ENCODE results near the gene ACMSD.
"Not testable (repeated sequence)": the region's sequence is repeated elsewhere in the genome, so short reads cannot be mapped to it uniquely, and the experiment has no call there.

Gene ACMSD

DNA sequence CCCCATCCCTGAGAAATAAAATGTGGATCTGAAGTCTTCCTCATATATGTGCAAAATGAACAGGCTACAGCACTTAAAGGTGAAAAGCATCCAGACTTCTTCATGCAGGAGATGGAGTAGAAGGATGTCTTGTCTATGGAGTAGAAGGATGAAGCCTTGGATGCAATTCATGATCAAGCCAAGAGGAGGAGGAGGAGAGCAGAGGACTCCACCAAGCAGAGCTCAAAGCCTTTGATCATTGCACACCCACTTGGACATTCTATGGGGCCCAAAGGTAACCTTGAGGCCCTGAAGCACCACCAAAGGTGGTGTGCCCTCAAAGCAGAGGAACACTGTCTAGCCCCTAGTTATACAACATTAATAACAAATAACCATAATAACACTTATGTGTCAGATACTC, 17.3 kb downstream of the ACMSD start:
- no peak for DNase-seq

DNA sequence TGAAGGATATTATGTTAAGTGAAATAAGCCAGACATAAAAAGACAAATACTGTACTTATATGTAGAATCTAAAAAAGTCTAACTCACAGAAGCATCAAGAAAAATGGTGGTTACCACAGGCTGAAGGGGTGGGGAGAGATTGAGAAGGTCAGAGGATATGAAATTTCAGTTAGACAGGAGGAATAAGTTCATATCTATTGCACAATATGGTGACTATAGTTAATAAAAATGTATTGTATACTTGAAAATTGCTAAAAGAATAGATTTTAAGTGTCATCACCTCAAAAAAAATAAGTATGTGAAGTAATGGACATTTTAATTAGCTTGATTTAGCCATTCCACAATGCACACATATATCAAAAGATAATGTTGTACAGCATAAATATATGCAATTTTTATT, 19.8 kb downstream of the ACMSD start:
- DNase-seq, result no peak

DNA sequence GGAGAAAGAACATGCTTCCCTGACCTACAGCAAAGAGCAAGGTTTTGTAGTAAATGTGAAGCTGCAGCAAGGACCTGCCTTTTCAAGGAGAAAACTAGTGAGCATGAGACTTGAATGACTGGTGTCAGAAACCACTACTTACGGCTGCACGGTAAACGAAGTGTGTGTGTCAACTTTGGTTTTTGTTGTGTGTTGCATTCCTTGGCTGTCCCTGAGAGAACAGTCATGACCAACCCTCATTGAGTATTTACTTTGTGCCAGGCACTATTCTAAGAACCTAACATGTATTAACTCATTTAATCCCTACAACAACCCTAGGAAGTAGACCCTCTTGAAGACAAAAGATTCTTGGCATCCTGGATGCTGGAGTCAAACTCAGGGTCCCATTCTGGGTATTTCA, 22.8 kb downstream of the ACMSD start:
- DNase-seq, result no peak

DNA sequence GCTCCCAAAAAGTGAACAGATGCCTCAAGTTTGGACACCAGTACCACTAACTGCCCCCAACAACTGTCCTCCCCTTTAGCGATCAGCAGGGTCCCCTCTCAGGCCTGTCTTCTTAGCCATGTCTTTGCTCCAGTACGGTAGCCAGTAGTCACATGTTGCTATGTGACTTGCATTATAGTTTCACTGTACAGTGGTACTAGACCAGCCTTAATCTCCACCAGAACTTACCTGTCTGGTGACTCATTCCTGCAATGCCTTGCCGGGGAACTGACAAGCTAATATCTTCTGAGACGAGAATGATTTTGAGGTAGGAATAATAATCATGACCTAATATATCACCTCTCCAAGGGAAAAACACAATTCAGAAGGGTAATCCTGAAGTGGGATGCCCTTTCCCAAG, 23.7 kb downstream of the ACMSD start:
- DNase-seq, result no peak

DNA sequence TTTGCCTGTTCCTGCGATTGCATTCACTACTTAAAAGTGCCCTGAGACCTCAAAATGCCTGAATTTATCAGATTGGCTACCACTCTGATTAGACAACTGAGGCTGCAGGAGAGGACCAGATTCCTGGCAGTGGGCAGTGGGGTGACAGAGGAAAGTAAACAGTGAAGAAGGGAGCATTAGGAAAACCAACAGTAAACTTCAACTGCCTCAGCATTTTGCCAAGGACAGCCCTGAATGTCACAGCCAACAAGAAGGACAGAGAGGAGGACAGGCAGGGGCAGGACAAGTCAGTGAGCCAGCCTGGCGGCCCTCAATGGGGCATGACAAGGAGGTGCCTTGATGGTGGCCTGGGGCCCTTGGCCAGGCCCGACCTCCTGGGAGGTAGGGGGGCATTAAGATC, 24.3 kb downstream of the ACMSD start:
- no peak for DNase-seq

DNA sequence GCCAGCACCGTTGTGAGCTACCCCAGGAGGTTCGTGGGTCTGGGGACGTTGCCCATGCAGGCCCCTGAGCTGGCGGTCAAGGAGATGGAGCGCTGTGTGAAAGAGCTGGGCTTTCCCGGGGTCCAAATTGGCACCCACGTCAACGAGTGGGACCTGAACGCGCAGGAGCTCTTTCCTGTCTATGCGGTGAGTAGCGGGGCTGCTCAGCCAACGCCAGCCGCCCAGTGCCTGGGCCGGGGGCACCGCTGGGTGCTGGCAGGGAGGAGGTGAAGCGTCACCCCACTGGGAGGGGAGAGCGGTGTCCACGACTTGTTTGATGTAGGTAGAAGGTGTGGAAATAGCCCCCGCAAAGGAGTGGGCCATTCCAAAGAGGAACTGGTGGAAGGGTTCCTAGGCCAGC, 25.0 kb downstream of the ACMSD start:
- no peak for DNase-seq

DNA sequence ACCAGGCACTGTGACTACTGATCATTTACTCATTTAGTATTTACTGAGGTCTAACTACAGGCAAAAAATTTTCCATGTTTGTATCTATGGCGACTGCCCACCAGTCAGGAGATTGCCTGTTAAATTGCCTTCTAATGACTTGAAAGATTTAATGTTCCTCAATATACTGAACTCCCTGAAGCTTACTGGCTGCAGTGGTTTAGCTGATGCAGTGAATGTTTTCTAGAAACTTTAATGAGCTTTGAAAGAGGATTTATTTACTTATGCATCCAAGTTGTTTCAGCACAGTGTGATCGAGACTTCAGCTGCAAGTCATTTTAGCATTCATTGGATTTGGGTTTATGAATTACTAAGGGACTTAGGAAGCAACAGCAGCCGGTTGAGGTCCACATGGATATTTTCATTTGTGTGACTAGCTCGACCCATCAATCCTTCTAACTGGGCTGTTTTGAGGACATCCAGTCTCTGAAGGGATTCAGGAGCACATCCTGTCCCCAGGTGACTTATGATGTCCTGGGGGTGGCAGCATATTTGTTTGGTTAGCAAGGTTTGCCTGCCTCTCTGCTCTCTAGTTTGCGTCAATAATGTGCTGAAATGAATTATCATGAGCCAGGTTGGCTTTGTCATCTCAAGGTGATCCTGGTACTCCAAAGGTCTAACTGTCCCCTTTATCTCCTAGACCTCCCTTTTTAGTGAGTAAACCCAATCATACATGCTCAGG, 26.8 kb downstream of the ACMSD start:
- no peak for DNase-seq

DNA sequence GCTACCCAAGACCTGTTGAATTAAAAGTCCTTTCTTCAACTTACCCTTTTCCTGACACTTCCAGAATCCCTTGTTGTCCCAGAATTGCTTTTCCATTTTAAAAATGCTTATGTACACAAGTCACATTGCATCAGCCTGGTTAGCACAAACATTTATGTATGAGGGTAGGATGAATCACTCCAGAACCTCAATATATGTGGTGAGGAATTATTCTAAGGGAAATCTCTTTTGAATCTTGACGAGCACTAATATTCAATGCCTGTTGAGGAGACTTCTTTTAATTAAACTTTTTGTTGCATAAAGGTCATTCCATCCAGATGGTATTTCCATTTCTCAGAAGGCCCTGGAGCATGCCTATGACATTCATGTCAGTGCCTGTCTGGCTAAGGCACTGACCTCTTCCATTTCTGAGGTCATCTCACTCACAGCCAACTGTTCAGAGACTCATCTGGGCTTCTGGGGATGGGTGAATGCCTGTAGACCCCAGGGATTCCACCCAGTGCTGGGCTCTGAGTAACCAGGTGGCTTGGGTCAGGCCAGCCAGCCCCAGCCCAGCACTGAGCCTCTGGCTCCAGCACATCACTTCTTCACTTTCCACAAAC, 28.2 kb downstream of the ACMSD start:
- no peak for DNase-seq

DNA sequence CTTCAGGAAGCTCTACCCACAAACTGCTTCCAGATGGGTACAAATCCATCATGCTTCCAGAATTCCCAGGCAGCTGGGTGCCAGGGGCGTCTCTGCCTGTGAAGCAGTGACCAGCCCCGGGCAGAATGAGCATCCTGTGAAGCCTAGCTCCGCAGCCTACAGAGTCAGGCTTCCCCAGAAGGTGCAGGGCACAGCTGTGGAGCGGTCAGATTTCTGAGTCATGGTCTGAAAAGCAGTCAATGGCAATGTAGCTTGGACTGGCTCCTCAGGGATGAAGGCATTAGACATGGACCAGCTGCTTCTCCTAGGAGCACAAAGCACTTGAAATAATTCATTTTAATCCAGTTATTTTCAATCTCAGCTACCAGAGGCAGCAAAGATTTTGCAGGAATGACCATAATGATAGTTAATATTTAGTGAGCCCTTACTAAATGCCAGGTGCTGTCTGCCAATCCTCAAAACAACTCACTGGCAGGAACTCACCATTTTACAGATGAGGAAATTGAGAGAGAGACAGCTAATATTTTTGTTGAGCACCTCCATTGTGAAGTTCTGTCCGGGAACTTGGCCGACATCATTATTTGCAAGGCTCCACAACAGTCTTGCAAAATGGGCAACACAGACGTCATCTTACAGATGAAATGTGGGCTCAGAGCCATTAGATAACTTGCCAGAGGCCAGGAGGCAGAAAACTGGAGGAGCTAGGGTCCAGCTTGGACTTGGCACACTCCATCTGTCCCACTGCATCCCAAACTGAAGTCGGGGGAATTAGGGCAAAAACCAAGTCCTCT, 31.7 kb downstream of the ACMSD start:
- DNase-seq, result no peak

DNA sequence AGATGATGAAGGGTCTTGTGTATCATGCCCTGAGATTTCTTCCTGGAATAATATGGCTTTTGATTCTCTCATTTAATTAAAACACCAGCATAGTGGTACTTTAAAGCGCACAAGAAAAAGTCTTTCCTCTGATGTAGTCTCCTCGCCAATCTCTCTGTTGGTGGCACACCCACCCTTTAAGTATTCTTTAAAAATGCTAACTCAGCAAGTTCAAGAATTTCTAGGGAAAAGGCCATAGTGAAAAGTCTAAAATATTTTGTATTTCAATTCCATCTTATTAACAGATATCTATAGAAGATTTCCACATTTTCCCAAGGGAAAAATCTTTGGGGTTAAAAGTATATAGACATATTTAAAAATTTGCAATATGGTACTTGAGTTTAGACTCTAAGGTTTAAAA, 34.7 kb downstream of the ACMSD start:
- DNase-seq, result no peak

DNA sequence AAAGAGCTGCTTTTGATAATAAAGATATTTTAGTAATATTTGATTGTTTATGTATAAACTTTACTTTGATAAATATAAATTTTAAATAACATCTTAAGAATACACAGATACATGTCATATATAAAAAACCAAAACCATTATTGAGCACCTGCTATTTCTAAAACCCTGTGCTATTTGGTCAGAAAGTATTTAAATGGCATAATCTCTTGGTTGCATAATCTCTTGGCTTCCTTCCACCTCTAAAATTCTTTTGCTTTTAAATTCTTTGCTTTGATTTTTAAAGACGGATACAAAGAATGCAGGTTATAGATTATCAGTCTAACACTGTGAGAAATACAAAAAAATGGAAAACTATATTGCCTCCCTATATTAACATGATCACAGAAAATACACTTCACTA, 36.9 kb downstream of the ACMSD start:
- no peak for DNase-seq

DNA sequence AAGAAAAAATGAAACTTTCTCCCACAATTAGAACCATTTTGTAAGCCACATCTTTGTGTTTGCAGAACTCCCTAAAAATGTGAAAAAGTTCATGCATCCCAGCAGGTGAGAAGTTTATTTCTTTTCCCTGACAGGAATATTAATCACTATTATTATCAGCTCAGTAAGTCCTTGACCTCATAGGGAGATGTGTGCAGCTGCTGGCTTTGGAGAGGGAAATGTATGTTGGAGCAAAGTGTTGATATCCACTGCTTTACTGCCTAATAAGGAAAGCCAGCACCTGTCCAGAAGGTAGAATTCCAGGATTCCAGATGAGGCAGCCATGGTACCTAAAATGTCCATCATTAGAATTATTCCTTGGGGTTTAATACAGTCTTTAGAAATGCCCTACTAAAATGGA, 44.4 kb downstream of the ACMSD start:
- no peak for DNase-seq

DNA sequence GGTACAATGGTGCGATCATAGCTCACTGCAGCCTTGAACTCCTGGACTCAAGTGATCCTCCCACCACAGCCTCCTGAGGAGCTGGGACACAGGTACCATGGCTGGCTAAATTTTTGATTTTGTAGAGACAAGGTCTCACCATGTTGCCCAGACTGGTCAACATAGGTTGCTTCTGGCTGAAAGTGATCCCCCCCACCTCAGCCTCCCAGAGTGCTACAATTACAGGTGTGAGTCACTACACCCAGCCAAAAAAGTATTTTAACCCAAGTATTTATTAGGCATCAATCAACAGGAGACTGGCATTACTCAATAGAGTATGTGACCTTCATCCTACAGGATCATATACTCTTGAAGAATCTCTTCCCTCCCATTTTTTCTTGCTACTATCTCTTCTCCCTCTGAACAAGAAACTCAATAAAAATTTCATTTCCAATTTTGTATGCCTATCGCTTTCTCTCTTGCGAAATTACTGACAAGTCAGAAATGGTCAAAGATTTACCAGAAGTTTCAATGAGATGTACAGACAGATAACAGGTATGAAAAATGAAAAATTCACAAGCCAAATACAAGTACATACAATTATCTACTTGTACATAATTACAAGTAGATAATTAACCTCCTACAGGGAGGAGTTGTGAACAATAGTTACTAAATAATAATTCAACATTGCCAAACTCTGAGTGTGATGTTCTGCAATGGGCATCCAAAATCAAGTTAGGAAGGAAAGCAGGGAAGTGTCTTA, 45.3 kb downstream of the ACMSD start:
- no peak for DNase-seq

DNA sequence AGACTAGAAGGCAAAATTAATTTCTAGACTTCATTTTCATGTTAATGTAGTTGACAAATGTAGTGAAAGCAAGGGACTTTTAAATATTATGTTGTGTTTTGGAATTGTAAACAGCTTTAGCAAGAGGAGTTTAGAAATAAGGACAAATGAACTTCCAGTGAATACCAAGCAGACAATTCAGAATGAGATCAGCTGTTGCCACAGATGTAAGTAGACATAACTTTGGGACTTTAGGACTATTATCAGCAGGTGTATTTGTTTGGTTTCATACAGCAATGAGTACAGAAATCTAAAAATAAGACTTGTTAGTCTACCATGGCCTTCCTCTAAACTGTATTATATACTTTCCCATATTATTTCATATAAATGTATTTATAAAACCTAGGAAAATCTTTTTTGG, 46.0 kb downstream of the ACMSD start:
- DNase-seq, result no peak

DNA sequence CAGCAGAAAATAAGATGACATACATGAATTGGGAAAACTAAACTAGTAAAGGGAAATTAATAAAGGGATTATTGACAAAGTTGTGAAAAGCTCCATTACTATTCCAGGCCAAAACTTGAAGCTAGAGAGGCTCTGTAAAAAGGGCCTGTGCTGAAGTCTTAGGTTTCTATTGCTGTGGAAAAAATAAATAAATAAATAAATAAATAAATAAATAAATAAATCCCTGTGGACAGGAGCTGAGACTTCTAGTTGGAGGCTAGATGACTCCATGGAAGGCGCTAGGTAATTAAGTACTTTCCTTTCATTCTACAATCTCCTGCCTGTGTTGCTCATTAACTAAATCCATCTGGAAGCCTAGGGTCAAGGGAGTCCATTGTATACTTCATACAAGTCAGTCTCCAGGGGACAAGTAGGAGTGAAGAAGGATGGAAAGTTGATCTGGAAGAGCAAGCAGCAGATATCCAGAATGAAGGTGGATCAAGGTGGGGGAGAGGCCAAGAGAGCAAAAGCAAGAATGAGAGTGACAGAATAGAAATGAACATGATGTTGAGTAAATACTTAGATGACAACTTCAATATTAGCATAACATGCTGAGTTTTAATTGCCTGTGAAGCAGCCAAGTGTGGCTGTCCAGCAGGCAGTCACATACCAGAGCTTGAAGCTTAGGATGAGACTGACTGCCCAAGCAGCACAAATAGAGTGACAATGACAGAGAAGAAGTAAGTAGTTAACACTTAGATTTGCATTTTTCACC, 54.0 kb downstream of the ACMSD start:
- no peak for DNase-seq

DNA sequence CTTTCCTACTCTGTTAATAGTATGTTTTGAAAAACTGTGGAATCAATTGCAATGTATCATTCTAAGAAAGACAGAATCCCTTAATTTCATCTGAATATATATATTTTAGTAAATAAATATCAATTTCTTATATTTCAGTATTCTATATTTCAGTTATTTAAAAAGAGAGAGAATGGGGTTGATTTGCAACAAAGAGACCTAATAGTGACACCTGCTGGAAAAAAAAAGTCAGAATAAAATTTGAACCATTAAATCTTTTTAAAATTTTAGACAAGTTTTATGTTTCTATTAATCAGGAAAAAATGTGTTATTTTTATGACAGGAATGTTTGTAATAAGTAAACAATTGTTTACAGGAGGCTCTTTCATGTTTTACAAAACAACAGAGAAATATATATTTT, 59.5 kb downstream of the ACMSD start:
- DNase-seq, result no peak

DNA sequence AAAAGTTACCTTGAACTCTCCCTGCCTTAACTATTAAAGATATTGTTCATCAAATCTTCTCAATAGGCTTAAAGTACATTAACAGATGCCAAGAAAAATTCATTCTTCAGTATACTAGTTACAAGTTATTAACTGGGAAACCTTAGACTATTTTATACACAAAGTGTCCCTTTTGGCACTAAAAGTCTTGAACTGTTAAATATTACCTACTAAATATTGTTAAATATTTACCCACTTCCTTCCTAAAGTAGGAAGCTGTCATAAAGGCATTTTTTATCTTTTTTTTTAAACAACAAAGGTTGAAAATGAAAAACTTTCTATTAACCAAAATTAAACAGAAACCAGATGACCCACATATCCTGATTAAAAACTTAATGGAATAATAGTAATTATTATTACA, 60.8 kb downstream of the ACMSD start:
- DNase-seq, result no peak

DNA sequence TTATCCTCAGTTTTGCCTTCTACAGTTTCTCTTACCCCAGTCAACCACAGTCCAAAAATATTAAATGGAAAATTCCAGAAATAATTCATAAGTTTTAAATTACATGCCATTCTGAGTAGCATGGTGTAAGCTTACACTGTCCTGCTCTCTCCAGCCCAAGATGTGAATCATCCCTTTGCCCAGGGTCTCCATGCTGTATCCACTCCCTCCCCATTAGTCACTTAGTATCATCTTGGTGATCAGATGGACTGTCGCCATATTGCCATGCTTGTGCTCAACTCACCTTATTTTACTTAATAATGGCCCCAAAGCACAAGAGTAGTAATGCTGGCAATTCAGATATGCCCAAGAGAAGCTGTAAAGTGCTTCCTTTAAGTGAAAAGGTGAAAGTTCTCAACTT, 61.7 kb downstream of the ACMSD start:
- DNase-seq, result no peak

DNA sequence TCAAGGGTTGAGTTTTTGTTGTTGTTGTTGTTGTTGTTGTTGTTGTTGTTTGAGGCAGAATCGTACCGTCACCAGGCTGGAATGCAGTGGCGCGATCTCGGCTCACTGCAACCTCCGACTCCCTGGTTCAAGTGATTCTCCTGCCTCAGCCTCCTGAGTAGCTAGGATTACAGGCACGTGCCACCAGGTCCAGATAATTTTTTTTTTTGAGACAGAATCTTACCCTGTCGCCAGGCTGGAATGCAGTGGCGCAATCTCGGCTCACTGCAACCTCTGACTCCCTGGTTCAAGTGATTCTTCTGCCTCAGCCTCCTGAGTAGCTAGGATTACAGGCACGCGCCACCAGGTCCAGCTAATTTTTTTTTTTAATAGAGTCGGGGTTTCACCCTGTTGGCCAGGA, 65.3 kb downstream of the ACMSD start:
- DNase-seq, result not testable (repeated sequence)

DNA sequence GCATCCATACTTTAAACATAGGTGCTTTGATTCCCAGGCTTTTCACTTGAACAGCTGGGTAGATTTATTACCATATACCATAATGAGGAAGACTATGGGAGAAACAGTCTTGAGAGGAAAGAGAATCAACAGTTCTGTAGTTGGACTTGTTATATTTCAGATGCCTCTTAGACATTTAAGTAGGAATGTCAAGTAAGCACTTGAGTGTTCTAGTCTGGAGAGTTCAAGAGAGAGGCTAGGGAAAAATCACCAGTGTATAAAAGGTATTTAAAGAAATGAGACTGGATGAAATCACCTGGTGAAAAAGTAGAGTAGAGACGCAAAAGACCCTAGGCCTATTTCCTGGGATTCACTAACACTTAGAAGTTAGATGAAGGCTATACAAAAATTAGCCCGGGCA, 66.8 kb downstream of the ACMSD start:
- DNase-seq, result no peak

DNA sequence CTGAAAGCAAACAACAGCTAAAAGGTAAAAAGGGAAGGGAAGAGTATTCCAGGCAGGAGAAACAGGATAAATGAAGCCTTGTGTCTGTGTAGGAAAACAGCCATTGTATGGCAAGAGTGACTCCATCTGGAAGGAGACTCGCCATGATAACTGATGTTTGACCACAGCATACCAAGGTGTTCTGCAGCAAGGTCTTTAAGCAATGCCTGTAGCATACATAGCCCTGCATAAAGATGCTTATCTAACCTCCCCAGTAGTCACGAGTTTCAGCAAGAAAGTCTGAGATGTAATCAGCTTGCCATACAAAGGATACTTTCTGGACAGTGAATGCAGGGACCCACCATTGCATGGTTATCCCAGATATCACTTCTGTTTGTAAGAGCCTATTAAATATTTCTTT, 68.3 kb downstream of the ACMSD start:
- no peak for DNase-seq

DNA sequence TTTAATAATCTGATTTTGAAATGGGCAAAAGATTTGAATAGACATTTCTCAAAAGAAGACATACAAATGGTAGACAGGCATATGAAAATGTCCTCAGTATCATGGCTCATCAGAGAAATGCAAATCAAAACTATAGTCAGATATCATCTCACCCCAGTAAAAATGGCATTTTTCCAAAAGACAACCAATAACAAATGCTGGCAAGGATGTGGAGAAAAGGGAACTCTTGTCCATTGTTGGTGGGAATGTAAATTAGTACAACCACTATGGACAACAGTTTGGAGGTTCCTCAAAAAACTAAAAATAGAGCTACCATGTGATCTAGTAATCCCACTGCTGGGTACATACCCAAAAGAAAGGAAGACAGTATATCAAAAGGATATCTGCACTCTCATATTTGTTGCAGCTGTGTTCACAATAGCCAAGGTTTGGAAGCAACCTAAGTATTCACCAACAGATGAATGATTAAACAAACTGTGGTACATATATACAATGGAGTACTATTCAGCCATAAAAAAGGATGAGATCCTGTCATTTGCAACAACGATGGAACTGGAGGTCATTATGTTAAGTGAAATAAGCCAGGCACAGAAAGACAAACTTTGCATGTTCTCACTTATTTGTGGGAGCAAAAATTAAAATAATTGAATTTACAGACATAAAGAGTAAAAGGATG, 69.2 kb downstream of the ACMSD start:
- not testable (repeated sequence) for DNase-seq
